HG02678 (cell line): ENCODE data around the gene MICALL2.

Experiments used
- ATAC-seq: cut with Tn5 transposase; IDR thresholded peaks from one replicate; pipeline ENCODE4 v1.9.1; 2021; ENCODE audit warnings: mild to moderate bottlenecking, moderate library complexity; ENCODE audit not compliant: unreplicated experiment

Gene MICALL2

GRCh38 chr7:1493571-1493970, 34.3 kb upstream of the MICALL2 start:
- ATAC-seq, result no peak

- no peak for ATAC-seq
These were observed 33.9 kb upstream of the MICALL2 start for GRCh38 chr7:1493129-1493528.

- ATAC-seq, result no peak
These were observed 33.4 kb upstream of the MICALL2 start for GRCh38 chr7:1492640-1493039.

GRCh38 chr7:1492221-1492620, 33.0 kb upstream of the MICALL2 start:
- no peak for ATAC-seq

GRCh38 chr7:1490837-1491236, 31.6 kb upstream of the MICALL2 start:
- no peak for ATAC-seq

- no peak for ATAC-seq
These were observed 30.1 kb upstream of the MICALL2 start for GRCh38 chr7:1489336-1489735.

GRCh38 chr7:1488016-1488415, 28.7 kb upstream of the MICALL2 start:
- no peak for ATAC-seq

- ATAC-seq, result no peak
These were observed 28.2 kb upstream of the MICALL2 start for GRCh38 chr7:1487466-1487865.

GRCh38 chr7:1486571-1486970, 27.3 kb upstream of the MICALL2 start:
- no peak for ATAC-seq

GRCh38 chr7:1485156-1485555, 25.9 kb upstream of the MICALL2 start:
- no peak for ATAC-seq

GRCh38 chr7:1484569-1484968, 25.3 kb upstream of the MICALL2 start:
- ATAC-seq, result no peak

GRCh38 chr7:1483536-1484505, 24.6 kb upstream of the MICALL2 start:
- no peak for ATAC-seq

GRCh38 chr7:1483079-1483478, 23.8 kb upstream of the MICALL2 start:
- ATAC-seq, result no peak

GRCh38 chr7:1481300-1481699, 22.0 kb upstream of the MICALL2 start:
- no peak for ATAC-seq

GRCh38 chr7:1480670-1481069, 21.4 kb upstream of the MICALL2 start:
- ATAC-seq, result no peak

- ATAC-seq, result no peak
These were observed 20.0 kb upstream of the MICALL2 start for GRCh38 chr7:1479287-1479686.

GRCh38 chr7:1478480-1478879, 19.2 kb upstream of the MICALL2 start:
- ATAC-seq, result no peak

GRCh38 chr7:1476859-1477258, 17.6 kb upstream of the MICALL2 start:
- ATAC-seq, result no peak

GRCh38 chr7:1475991-1476390, 16.7 kb upstream of the MICALL2 start:
- no peak for ATAC-seq

- ATAC-seq, result no peak
These were observed 16.1 kb upstream of the MICALL2 start for GRCh38 chr7:1475393-1475792.

- ATAC-seq, result no peak
These were observed 15.5 kb upstream of the MICALL2 start for GRCh38 chr7:1474736-1475135.

GRCh38 chr7:1473864-1474512, 14.7 kb upstream of the MICALL2 start:
- no peak for ATAC-seq
